HG03196 (cell line): ENCODE results near the gene PITRM1.
A peak's percentile ranks its signal among the peaks of the same experiment; 100 is the strongest.
"Not testable (repeated sequence)": the region's sequence is repeated elsewhere in the genome, so short reads cannot be mapped to it uniquely, and the experiment has no call there.

Experiments
- ATAC-seq: cut with Tn5 transposase; IDR thresholded peaks from one replicate; pipeline ENCODE4 v1.9.1; 2021; ENCODE audit not compliant: unreplicated experiment

PITRM1 gene

DNA sequence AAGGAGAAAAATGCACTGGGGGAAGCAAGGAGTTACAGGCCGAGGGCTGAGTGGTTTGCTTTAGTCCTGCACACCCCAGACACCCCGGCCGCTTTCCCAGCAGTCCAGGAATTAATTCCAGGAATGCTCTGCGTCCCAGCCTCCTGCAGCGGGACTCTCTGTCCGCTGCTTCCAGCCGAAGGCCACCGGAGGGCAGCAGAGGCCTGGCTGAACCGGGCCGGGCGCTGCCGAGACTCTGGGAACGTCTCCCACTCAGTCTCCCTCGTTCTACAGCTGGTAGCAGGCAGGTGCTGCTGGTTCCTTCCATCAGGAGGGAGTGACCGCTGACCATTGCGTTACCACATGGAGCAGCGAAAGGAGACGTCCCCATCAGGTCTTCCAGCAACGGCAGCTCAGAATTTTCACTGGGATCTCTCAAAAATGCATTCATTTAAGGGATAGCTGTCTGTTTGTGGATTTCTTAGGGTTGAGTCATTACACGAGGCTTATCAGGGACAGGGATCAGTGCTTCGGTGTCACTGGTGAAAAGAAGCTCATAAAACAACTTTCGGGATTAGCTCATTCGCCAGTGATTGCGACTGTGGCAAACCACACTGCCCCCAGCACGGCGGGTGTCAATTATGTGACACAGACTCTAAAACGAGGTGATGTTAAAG is 24.9 kb upstream of the PITRM1 start:
- ATAC-seq, result peak; percentile 61

DNA sequence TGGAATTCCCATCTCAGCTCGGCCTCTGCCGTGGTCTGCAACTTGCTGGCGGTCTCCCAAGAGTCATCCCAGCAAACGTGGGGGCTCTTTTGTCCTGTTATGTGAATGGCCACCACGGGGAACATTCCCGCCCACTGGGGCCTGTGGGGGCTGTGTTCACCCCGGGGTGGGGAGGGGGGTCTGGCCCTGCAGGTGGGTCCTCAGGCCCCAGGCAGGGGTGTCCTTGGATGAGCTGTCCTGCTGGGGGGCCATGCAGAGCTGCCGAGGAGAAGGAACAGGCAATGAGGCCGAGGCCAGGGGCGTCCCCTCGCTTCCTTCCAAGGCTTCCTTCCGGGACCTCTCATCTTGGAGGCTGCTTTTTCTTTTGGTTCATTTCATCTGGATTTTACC is 24.4 kb upstream of the PITRM1 start:
- no peak for ATAC-seq

DNA sequence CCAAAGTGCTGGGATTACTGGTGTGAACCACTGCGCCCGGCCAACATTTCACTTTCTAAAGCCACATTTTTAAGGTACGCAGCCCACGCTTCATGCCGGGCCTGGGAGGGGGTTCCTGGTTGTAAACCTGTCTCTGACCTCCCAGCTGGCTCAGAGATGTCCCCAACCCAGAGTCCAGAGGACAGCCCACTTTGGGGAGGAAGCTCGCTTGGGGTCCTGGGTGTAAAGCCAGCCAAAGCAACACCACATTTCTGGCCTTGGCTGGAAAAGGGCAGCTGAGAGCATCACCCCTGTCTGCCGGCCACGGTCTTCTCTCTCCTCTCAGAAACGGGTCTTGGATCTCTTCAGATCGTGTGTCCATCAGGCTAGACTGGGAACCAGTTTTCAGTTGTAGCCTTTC is 23.9 kb upstream of the PITRM1 start:
- ATAC-seq, result no peak

DNA sequence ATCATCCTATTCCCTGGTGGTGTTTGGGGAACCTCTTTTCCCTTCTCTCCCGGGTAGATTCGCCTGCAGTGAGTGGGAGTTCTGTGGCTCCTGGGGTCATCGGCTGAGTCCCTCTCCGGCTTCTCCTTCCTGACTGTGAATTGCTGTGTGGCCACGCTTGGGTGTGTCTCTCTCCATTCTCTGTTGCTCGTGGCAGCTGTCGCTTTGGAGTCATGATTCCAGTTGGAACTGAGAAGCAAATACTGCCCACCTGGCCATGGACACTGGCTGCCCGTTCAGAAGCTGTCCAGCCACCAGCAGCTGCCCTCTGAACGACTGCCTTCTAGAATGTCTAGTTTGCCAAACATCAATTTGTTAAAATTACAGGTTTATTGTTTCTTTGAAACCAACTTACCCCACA is 23.1 kb upstream of the PITRM1 start:
- ATAC-seq, result no peak

DNA sequence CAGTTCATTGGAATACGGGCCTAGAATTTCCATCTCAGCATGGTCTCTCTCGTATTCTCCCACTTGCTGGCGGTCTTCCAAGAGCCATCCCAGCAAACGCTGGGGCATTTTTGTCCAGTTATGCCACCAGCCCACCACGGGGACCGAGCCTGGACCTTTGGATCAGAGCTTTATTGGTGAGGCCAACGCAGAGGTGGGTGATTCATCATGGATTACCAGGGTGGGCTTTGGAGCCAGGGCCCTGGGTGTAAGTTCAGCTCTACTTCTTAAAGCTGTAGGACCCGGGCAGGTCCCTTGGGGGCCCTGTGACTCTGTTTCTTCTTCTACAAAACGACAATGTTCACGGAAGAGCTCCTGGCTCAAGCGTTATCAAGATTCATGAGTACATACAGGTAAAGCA is 22.7 kb upstream of the PITRM1 start:
- ATAC-seq, result no peak

DNA sequence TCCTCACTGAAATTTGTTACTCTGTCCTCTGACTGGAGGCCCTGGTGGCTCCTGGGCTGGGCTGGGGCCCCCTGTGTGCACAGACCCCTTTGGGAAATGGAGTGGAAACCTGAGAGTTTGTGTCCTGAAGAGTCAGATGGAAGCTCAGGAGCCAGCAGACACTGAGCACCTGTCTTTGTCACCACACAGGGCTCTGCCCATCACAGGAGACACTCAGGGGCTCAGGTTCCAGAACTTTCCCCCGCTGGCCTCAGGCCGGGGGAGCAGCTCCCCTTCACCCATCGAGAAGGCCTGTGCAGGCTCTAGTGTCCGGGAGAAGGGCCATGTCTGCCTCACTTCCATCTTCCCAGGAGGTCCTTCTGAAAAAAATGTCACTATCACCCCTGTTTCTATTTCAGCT is 22.3 kb upstream of the PITRM1 start:
- no peak for ATAC-seq

DNA sequence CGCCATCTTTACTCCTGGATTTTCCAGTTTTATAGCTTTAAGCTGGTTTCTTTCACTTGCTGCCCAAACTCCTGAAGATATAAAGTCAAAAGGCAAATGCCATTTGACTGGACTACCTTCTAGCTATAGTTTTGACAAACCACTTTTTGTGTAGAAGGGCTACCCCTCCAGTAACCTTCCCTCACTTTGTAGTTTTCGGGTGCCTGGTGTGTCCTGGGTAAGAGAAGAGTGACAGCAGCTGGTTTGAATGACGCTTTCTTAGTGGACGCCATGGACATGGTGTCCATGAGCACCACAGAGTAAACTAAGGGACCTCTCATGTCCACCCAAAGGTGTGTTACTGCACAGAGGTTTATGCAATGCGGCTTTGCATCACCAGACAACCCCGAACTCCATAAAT is 21.2 kb upstream of the PITRM1 start:
- ATAC-seq, result no peak

DNA sequence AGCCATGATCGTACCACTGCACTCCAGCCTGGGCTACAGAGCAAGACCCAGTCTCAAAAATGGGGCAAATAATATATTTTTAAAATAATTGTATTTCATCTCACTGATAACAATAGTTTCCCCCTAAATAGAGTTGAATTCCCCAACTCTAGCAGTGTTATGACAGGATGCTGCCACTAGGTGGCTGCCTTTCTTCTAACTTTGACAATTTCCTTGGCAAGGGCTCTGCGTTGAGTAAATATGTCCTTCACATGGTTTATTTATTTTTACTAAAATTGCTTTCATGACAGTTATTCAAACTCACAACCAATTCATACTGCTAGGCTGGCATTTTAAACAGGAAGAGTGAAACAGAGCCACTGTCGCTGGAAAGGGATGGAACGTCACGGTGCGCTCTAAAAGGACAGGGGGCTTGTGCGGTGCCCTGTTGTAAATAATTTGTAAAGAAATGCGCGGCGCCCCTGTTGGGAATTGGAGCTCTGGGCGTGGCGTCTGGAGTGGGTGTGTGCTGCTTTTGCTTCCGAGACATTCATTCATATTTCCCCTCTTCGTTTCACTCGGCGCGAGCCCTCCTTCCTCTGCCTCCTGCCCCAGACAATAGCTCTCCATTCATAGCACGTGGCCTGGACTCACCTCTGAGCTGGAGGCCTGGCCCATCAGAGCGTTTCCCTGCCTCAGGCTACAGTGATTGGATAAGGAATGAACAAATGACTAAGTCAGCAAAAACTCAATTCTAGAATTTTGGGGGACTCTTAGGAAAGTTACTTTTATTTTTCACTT is 20.5 kb upstream of the PITRM1 start:
- ATAC-seq, result no peak

DNA sequence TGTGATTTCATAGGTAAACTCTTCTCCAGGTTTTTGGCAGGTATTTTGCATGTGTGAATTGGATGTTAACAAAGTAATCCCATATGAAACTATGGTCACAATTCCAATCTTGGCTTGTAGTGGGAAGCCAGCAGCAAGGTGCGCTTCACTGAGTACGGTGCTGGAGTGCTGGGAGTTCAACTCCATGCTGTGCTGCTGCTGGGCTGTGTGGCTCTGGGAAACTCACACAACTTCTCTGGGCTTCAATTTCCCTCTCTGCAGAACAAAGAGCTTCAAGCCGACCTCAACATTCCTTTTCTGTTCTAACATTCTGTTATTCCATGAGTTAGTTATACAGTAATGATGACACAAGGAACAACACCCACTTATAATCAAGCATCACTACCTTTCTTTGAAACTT is 18.2 kb upstream of the PITRM1 start:
- ATAC-seq, result no peak

DNA sequence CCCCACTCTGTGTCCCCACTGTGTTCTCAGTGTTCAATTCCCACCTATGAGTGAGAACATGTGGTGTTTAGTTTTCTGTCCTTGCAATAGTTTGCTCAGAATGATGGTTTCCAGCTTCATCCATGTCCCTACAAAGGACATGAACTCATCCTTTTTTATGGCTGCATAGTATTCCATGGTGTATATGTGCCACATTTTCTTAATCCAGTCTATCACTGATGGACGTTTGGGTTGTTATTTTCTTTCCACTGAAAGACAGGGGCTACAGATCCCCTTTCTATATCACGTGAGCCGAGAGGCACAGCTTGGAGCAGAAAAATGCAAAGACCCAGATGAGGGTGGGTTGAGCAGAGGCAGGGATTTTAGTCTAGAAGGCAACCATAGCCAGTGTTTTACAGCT is 14.6 kb upstream of the PITRM1 start:
- ATAC-seq, result not testable (repeated sequence)

DNA sequence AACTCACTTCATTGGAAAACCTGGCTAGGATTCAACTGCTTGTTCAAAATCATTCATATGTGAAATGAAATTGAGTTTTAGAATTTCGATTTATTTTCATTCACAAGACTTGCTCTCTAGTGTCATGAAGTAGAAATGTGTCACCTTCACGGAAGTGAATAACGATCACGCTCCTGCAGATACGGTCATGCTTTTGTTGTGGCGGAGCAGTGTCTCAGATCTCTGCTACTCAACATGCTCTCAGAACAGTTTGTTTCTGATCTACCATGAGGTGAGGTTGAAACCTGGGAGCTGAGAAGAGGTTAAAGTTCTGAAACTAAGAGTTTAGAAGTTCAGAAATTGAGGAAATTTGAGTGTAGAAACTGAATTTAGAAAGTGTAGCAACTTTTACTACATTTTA is 13.8 kb upstream of the PITRM1 start:
- ATAC-seq, result no peak

DNA sequence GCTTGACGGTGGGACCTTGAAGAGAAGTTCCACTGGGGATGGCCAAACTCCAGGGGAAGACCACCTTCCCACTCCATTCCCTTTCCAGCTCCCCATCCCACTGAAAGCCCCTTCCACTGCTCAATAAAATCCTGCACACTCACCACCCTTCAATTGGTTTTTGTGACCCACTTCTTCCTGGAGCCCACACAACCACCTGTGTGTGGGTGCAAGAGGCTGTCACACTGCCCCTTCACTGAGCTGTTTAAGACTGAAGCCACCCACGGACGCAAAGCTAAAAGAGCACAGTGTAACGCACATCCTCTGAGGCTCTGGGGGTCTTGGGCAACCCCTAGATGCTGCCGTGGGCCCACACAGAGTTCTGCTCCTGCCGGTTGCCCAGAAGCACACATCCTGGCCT is 12.8 kb upstream of the PITRM1 start:
- ATAC-seq, result no peak

DNA sequence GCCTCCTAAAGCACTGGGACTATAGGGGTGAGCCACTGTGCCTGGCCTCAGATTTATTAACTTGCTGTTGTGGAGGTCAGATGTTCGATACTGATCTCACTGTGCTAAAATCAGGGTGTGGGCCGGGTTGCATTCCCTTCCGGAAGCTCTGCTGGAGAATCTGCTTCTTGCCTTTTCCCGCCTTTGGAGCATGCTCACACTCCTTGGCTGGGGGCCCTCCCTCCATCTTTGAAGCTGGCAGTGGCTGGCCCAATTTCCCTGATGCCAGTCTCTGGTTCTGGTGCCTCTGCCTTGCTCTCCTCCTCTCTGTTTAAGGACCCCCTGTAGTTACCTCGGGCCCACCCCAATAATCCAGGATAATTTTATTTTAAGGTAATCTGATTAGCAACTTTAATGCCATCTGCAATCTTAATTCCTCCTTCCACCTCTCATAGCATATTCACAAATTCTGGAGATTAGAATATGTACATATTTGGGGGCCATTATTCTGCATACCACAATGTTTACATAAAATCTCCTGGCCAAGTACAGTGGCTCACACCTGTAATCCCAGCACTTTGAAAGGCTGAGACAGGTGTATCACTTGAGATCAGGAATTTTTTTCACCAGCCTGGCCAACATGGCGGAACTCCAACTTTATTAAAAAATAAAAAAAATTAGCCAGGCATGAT is 7.9 kb upstream of the PITRM1 start:
- ATAC-seq, result no peak

DNA sequence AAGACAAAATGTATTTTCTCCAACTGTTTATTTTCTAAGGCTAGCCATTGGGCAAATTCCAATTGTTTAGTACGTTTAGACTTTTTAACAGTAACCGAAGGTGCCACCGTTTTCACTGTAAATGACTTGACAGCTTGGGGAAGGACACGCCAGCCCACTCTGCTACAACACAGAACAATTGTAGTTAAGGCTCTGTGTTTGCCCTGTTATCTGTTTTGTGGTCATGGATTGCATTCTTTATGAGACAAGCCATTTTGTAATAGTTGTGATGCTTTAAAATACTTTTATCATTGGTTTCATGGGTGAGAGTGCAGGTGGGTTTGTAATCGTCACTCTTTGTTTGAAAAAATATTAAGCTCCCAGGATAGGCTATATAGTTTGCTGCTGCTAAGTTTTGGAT is 6.6 kb upstream of the PITRM1 start:
- no peak for ATAC-seq

DNA sequence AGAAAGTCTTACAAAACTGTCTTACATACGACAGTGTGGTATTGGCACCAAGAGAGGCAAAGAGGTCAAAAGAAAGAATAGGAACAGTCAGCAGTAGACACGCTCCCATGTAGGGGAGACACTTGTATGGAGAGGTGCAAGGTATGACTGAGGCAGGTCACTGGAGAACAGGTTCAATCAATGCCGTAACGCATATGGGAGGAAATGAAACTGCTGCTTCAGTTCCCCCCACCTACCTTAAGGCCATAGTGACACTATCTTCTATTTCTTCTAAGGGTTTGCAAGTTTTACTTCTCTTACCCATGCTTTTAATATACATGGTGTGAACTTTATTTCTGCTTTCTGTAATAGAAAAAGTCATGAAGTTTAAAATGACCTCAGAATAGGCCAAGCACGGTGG is 5.5 kb upstream of the PITRM1 start:
- ATAC-seq, result no peak

DNA sequence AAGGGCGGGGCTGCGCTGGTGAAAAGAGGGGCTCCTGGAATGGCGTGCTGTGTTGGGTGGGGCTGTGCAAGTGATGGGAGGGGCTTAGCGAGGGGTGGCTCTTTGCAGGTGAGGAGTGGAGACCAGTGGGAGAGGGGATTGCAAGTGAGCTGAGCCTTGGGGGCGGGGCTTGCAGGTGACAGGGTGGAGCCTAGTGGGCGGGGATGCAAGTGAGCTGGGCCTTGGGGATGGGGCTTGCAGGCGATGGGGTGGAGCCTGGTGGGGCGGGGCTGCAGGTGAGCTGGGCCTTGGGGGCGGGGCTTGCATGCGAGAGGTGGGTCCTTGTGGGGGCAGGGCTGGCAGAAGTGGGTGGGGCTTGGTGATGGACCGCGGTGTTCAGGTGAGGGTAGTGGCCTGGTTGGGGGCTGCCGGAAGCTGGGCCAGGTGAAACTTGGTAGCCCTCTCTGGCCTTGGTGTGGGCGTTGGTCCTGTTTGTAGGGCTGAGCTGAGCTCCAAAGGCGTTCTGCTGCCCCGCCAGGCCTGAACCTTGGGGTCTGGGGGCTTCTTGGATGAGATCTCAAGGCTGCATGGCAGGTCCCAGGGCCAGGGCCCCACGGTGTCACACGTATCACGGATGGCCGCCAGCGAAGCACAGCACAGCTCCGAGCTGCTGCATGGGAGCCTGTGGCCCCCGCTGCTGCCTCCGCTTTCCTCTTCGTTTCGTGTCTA is 743 bp upstream of the PITRM1 start:
- peak; percentile 25 for ATAC-seq

DNA sequence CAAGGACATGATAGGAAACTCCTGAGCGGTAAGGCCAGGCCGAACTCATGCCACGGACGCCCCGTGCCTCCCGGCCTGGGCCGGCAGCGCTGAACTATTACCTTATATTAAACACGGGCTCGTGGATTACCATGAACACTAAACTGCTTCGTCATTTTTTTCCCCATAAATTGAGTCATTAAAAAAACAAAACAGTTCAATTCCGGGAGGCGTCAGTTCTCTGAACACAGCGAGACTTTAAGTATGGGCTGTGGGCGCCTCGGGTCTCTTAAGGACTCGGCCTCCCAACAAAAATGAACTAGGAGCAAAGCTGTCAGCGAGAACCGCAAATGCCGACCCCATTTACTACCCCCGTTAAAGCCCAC is 519 bp downstream of the PITRM1 start:
- ATAC-seq, result no peak

DNA sequence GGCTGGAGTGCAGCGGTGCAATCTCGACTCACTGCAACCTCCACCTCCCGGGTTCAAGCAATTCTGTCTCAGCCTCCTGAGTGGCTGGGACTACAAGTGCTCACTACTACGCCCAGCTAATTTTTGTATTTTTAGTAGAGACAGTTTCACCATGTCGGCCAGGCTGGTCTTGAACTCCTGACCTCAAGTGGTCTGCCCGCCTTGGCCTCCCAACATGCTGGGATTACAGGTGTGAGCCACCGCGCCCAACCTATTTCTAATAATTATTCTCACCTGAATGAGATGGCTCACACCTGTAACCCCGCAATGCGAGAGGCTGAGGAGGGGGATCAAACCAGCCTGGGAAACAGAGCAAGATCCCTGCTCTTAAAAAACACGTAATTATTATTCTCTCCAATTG is 1.1 kb downstream of the PITRM1 start:
- ATAC-seq, result not testable (repeated sequence)

DNA sequence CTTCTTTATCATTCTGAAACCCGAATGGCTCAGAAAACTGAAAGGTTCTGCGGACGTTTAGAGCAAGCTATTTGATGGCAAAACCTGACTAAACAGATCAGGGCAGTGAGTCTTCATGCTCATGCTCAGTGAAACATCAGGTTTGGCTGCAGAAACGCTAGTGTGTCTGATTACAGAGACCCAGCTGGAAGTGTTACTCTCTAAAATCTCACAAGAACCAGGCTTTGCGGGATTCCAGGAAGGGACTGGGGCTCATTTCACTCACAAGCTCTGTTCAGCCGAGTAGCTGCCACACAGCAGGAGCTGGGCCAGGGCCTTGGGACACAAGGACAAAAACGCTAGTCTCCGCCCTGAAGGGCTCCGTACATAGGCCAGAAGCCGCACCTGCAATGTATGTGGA is 2.9 kb downstream of the PITRM1 start:
- ATAC-seq, result no peak

DNA sequence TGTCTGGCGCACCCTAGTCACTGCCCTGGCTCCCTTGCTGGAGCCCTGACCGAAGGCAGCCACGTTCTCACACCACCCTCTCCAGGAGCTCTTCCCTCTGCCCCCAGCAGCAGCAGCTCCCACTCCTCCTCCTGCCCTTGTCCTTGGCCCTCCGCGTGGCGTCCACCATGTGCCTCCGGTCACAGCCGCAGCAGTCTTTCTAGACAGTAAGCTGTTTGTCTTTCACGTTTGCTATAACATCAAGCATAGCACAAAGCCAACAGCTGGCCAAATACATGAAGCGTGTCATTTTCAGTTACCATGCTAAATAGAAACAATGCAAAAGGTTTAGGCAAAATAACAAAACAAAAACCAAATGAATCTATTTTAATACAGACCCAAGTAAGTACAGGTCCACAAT is 3.3 kb downstream of the PITRM1 start:
- no peak for ATAC-seq

DNA sequence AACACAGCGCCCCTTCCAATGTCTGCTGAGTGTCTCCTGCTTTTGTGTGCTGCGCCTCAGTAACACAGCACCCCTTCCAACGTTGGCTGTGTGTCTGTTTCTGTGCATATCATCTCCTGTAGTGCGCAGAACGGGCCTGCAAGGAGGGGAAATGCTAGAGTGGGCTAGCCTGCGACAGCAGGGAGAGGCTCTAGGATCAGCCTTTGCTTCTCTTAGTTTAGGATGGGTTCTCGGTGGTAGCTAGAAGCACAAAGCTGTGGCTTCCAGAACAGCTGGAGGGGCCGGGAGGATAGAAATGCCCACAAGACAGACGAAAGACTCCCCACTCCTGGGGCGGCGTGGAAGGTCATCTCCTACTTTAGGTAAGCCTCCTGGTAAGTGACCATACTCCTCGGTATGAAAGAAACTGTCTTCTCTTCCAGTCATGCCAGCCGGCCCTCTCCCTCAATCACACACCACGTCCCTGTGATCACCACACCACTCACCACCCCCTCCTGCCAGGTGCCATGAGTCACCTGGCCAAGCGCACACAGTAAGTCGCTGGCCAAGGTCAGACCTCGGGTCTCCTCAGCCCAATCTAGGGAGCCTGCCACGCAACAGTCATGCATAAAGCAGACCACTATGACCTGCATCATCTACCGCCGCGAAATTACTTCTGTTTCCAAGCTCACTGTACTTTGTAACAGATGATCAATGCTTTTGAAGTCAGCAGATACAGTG is 4.8 kb downstream of the PITRM1 start:
- no peak for ATAC-seq
